Dermis lymphatic vessel endothelial cell (primary cell): ENCODE data around the gene SPRR2B. TPM values are rescaled to one million over a fixed set of nuclear protein-coding genes. Genes with fewer than 3 reads are reported as not detected.

ENCODE experiments used
- total RNA-seq: library from RNA; depleted of rRNA; stranded (reverse); fragments of >200 nt; gene quantifications from 2 replicates; pipeline ENCODE4 v1.2.1, GENCODE V29; 2014

Gene SPRR2B
- total RNA-seq, result not detected in 2 replicates

DNA sequence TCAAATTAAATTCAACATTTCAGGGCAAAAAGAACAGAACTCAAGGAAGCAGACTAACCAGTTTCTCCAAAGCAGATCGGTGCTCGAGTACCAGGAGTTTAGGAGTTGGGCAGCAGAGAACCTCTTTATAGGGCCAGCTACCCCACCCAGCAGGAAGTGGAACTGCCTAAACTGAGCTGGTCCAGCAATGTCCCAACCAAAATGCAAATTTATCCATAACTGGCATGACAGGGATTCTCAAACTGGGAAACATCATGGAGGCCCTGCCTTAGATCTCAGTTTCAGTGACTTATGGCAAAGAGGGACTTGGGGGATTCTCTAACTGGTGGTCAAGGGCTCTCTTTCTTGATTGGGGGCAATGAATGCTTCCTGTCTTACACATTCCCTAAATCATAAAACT lies at the start of gene SPRR2B:
Gene SPRR2B (minus strand): TSS at position 101 of the 400 bp plus-strand sequence. CDS start 772 bp downstream, outside the sequence.

DNA sequence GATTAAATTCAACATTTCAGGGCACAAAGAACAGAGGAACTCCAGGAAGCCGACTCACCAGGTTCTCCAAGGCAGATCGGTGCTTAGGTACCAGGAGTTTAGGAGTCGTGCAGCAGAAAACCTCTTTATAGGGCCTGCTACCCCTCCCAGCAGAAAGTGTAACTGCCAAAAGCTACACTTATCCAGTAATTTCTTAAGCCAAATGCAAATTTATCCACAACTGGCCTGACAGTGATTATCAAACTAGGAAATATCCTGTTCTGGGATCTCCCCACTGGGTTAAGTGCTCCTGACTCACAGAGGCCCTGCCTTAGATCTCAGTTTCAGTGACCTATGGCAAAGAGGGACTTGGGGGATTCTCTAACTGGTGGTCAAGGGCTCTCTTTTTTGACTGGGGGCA lies 42.0 kb upstream of the SPRR2B start, which contains the start of gene SPRR2F:
Gene SPRR2F (minus strand): TSS at position 101 of the 400 bp plus-strand sequence. CDS start 783 bp downstream, outside the sequence.

DNA sequence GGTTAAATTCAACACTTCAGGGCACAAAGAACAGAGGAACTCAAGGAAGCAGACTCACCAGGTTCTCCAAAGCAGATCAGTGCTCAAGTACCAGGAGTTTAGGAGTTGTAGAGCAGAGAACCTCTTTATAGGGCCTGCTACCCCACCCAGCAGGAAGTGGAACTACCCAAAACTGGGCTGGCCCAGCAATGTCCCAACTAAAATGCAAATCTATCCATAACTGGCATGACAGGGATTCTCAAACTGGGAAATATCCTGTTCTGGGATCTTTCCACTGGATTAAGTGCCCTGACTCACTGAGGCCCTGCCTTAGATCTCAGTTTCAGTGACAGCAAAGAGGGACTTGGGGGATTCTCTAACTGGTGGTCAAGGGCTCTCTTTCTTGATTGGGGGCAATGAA lies 23.0 kb upstream of the SPRR2B start, which contains the start of gene SPRR2E:
Gene SPRR2E (minus strand): TSS at position 101 of the 400 bp plus-strand sequence. CDS start 775 bp downstream, outside the sequence.

DNA sequence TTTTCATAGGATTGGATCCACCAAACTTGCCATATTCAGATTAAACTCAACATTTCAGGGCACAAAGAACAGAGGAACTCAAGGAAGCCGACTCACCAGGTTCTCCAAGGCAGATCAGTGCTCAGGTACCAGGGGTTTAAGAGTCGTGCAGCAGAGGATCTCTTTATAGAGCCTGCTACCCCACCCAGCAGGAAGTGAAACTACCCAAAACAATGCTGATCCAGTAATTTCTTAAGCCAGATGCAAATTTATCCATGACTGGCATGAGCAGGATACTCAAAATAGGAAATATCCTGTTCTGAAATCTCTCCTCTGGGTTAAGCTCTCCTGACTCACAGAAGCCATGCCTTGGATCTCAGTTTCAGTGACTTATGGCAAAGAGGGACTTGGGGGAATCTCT lies 14.0 kb downstream of the SPRR2B start, which contains the start of gene SPRR2A:
Gene SPRR2A (minus strand): TSS at position 138 of the 400 bp plus-strand sequence. CDS start 777 bp downstream, outside the sequence.

DNA sequence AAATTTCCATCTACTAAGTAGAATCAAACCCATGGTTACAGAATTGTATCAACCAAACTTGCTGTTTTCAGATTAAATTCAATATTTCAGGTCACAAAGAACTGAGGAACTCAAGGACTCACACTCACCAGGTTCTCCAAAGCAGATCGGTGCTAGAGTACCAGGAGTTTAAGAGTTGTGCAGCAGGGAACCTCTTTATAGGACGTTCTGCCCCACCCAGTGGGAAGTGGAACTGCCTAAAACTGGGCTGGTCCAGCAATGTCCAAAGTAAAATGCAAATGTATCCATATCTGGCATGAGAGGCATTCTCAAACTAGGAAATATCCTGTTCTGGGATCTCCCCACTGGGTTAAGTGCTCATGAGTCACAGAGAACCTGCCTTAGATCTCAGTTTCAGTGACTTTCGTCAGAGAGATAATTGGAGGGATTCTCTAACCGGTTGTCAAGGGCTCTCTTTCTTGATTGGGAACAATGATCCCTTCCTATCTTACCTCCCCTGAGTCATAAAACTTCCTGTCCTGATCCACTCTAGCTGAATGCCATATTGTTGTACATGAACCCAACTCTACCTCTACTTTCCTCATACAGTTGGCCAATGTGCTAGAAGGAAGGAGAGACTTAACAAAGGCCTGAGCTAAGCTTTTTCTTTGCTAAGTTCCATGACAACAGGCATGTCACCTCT lies 30.3 kb downstream of the SPRR2B start, which contains the start of gene SPRR2D:
Gene SPRR2D (minus strand): TSS at position 171 of the 682 bp plus-strand sequence. CDS start 774 bp downstream, outside the sequence.

DNA sequence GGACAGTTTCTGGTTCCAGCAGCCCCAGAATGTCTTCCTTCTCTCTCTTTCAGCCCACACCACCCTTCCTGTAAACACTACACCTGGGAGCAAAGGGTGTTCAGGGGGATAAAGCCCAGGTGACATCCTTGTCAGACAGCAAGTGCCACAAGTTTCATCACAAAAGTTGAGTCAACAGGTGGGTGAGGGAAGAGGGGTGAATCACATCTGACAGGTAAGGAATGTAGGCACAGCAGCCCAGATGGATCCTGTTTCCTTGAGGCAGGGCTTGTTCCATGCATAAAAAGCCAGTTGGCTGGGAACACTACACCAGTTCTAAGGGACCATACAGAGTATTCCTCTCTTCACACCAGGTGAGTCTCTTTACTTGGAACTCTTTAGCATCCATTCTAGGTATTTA lies 40.5 kb downstream of the SPRR2B start, which contains the start of gene SPRR1B:
Gene SPRR1B (plus strand): TSS at position 309 of the 400 bp plus-strand sequence. CDS start 1,143 bp downstream, outside the sequence.

Other genes starting within 250 kb of the SPRR2B start
- gene LCE1A, start 244.1 kb downstream of the SPRR2B start, total RNA-seq, result not detected in 2 replicates
- not detected in 2 replicates for gene LCE6A, start 228.8 kb downstream of the SPRR2B start, total RNA-seq
- gene LCE7A, start 211.6 kb downstream of the SPRR2B start, total RNA-seq, result not detected in 2 replicates
- not detected in 2 replicates for gene SMCP, start 193.3 kb downstream of the SPRR2B start, total RNA-seq
- not detected in 2 replicates for gene IVL, start 163.1 kb downstream of the SPRR2B start, total RNA-seq
- gene SPRR5, start 124.4 kb downstream of the SPRR2B start, total RNA-seq, result not detected in 2 replicates
- gene SPRR4, start 101.0 kb downstream of the SPRR2B start, total RNA-seq, result not detected in 2 replicates
- gene SPRR1A, start 87.5 kb downstream of the SPRR2B start, total RNA-seq, result not detected in 2 replicates
- gene SPRR3, start 69.9 kb downstream of the SPRR2B start, total RNA-seq, result not detected in 2 replicates
- gene SPRR1B, start 40.4 kb downstream of the SPRR2B start, total RNA-seq, result not detected in 2 replicates
- gene SPRR2D, start 30.5 kb downstream of the SPRR2B start, total RNA-seq, result not detected in 2 replicates
- not detected in 2 replicates for gene SPRR2A, start 14.1 kb downstream of the SPRR2B start, total RNA-seq
- gene SPRR2E, start 22.9 kb upstream of the SPRR2B start, total RNA-seq, result not detected in 2 replicates
- not detected in 2 replicates for gene SPRR2F, start 41.9 kb upstream of the SPRR2B start, total RNA-seq
- gene SPRR2G, start 79.3 kb upstream of the SPRR2B start, total RNA-seq, result not detected in 2 replicates
- gene LELP1, start 131.8 kb upstream of the SPRR2B start, total RNA-seq, result not detected in 2 replicates
- not detected in 2 replicates for gene PRR9, start 146.0 kb upstream of the SPRR2B start, total RNA-seq
- gene LORICRIN, start 188.1 kb upstream of the SPRR2B start, total RNA-seq, result not detected in 2 replicates
- not detected in 2 replicates for gene PGLYRP3, start 241.3 kb upstream of the SPRR2B start, total RNA-seq